HCT116 (cell line): Measurements from ENCODE around the gene MYH13. TPM values are rescaled to one million over a fixed set of nuclear protein-coding genes. Genes with fewer than 3 reads are reported as not detected.

Source experiments
- ATAC-seq: fragments of 200-7000 bp; cut with Tn5 transposase; 2 replicates; pipeline ENCODE4 v1.9.1; 2020; ENCODE audit warnings: mild to moderate bottlenecking, moderate library complexity
- BruUV-seq: library from RNA; stranded (reverse); fragments of 400-500 nt; replicated peaks from 2 replicates; lab custom pipeline; 2021; lab: Mats Ljungman, UMichigan
- CTCF ChIA-PET: fragments of 300-600 bp; sonication (Branson Sonifier 250); formaldehyde crosslinking; loops from one replicate; lab custom pipeline; 2021; ENCODE audit warnings: antibody characterized with exemption; lab: Charles Lee
- POLR2A ChIA-PET: fragments of 300-600, 350-600 bp; sonication (Branson Sonifier 250); formaldehyde crosslinking; loops from one replicate; lab custom pipeline; 2021; ENCODE audit warnings: antibody characterized with exemption; lab: Charles Lee
- RAD21 ChIA-PET, 2 experiments: fragments of 300-600 bp; sonication (Branson Sonifier 250); formaldehyde crosslinking; loops; one replicate each; lab custom pipeline; 2023; ENCODE audit warnings: low total read pairs in 2 of 2; ENCODE audit not compliant: uncharacterized antibody in 2 of 2, unreplicated experiment in 2 of 2, low non-redundant PET in 1 of 2; lab: Charles Lee
- DNase-seq: peaks from one replicate; pipeline ENCODE4 v3.0.0-alpha.2; 2010; ENCODE audit warnings: low read depth, low spot score
- H2AFZ ChIP-seq: fragments of 200-600 bp; shearing (Covaris generic), sonication (generic); 2 replicates; pipeline ENCODE4 v1.6.1; 2017; ENCODE audit warnings: low read depth, mixed run types, mixed read lengths, antibody characterized with exemption, low read length; ENCODE audit not compliant: poor library complexity, severe bottlenecking
- H3K27ac ChIP-seq: 2 replicates; pipeline ENCODE4 v1.5.1; 2012; ENCODE audit warnings: low read depth, low read length
- H3K27me3 ChIP-seq: fragments of 200-600 bp; sonication (generic); 2 replicates; pipeline ENCODE4 v1.6.1; 2016; ENCODE audit warnings: mixed run types, low read length, mixed read lengths; ENCODE audit not compliant: insufficient read depth
- H3K36me3 ChIP-seq, 2 experiments: fragments of 200-500 bp in 1 of 2; fragments of 200-600 bp in 1 of 2; sonication (Bioruptor generic) in 1 of 2; sonication (generic) in 1 of 2; 2 replicates each; pipeline versions ENCODE4 v1.5.1 to v1.6.1; 2014 to 2016; ENCODE audit warnings: low read length in 2 of 2, inconsistent platforms in 1 of 2, mixed read lengths in 1 of 2, mixed run types in 1 of 2; ENCODE audit not compliant: insufficient read depth in 2 of 2, control insufficient read depth in 1 of 2
- H3K4me1 ChIP-seq, 2 experiments: fragments of 200-600 bp in 1 of 2; sonication (generic) in 1 of 2; 2 replicates each; pipeline versions ENCODE4 v1.5.1 to v1.6.1; 2012 to 2017; ENCODE audit warnings: low read length in 2 of 2, inconsistent platforms in 1 of 2, mild to moderate bottlenecking in 1 of 2, mixed read lengths in 1 of 2, mixed run types in 1 of 2, moderate library complexity in 1 of 2; ENCODE audit not compliant: insufficient read depth in 2 of 2, control insufficient read depth in 1 of 2
- H3K4me2 ChIP-seq: fragments of 200-600 bp; sonication (generic); 2 replicates; pipeline ENCODE4 v1.6.1; 2017; ENCODE audit warnings: mixed run types, low read length, mixed read lengths
- H3K4me3 ChIP-seq, 2 experiments: fragments of 200-600 bp in 1 of 2; sonication (generic) in 1 of 2; replicated peaks in 1 of 2; 2 replicates each; pipeline ENCODE4 v1.5.1; 2011 to 2016; ENCODE audit warnings: low read length in 2 of 2, control low read depth in 1 of 2, low read depth in 1 of 2, mild to moderate bottlenecking in 1 of 2, mixed read lengths in 1 of 2, mixed run types in 1 of 2
- H3K79me2 ChIP-seq: fragments of 200-600 bp; sonication (generic); 2 replicates; pipeline ENCODE4 v1.6.1; 2017; ENCODE audit warnings: mild to moderate bottlenecking, mixed run types, low read length, moderate library complexity, mixed read lengths; ENCODE audit not compliant: insufficient read depth
- H3K9ac ChIP-seq: fragments of 200-600 bp; sonication (generic); 2 replicates; pipeline ENCODE4 v1.6.1; 2016; ENCODE audit warnings: low read length, mixed read lengths
- H3K9me2 ChIP-seq: fragments of 200-600 bp; sonication (generic), shearing (Covaris generic); 2 replicates; pipeline ENCODE4 v1.6.1; 2017; ENCODE audit warnings: mixed run types, mild to moderate bottlenecking, moderate library complexity; ENCODE audit not compliant: insufficient read depth
- H3K9me3 ChIP-seq, 2 experiments: fragments of 200-500 bp in 1 of 2; fragments of 200-600 bp in 1 of 2; sonication (Bioruptor generic) in 1 of 2; sonication (generic) in 1 of 2; 2 replicates each; pipeline ENCODE4 v1.6.1; 2014 to 2017; ENCODE audit warnings: low read length in 2 of 2, mixed read lengths in 2 of 2, inconsistent platforms in 1 of 2, low read depth in 1 of 2, mild to moderate bottlenecking in 1 of 2, mixed run types in 1 of 2, moderate library complexity in 1 of 2; ENCODE audit not compliant: control insufficient read depth in 1 of 2, insufficient read depth in 1 of 2
- H4K20me1 ChIP-seq: fragments of 200-600 bp; sonication (generic), shearing (Covaris generic); 2 replicates; pipeline ENCODE4 v1.6.1; 2017; ENCODE audit warnings: mixed run types, mild to moderate bottlenecking, moderate library complexity; ENCODE audit not compliant: insufficient read depth
- CEBPB ChIP-seq: IDR thresholded peaks from 2 replicates; pipeline ENCODE4 v1.6.1; 2012; ENCODE audit warnings: low read depth
- EZH2 ChIP-seq: fragments of 200-600 bp; sonication (generic); IDR thresholded peaks from 2 replicates; pipeline ENCODE4 v1.6.1; 2017; ENCODE audit warnings: antibody characterized with exemption, mixed run types
- MAX ChIP-seq: IDR thresholded peaks from 2 replicates; pipeline ENCODE4 v1.6.1; 2012
- POLR2A ChIP-seq: IDR thresholded peaks from 2 replicates; pipeline ENCODE4 v1.7.0; 2011; ENCODE audit warnings: borderline replicate concordance; ENCODE audit not compliant: insufficient read depth, insufficient read length; ENCODE audit errors: extremely low read depth
- POLR2AphosphoS5 ChIP-seq: IDR thresholded peaks from 2 replicates; pipeline ENCODE4 v1.6.1; 2011; ENCODE audit warnings: mild to moderate bottlenecking, low read depth, low read length, moderate library complexity
- RAD21 ChIP-seq: IDR thresholded peaks from 2 replicates; pipeline ENCODE4 v1.6.1; 2012; ENCODE audit warnings: low read depth, mild to moderate bottlenecking
- SRF ChIP-seq: IDR thresholded peaks from 2 replicates; pipeline ENCODE4 v1.6.1; 2012; ENCODE audit warnings: low read depth
- TCF7L2 ChIP-seq: IDR thresholded peaks from 2 replicates; pipeline ENCODE4 v1.7.0; 2011; ENCODE audit warnings: borderline replicate concordance, inconsistent platforms; ENCODE audit not compliant: insufficient read depth, insufficient read length; ENCODE audit errors: extremely low read depth
- YY1 ChIP-seq: IDR thresholded peaks from 2 replicates; pipeline ENCODE4 v1.6.1; 2011; ENCODE audit warnings: low read length, low read depth, moderate library complexity, mild to moderate bottlenecking; ENCODE audit not compliant: insufficient replicate concordance; ENCODE audit errors: extremely low read depth
- ZFX ChIP-seq: fragments of 450-650 bp; IDR thresholded peaks from 2 replicates; pipeline ENCODE4 v1.6.1; 2017
- ZNF274 ChIP-seq: fragments of 200-500 bp; sonication (Bioruptor generic); IDR thresholded peaks from 2 replicates; pipeline ENCODE4 v1.6.1; 2014; ENCODE audit warnings: mild to moderate bottlenecking, low read depth, low read length, inconsistent platforms
- intact Hi-C: fragments of 100-400 bp; cut with micrococcal nuclease; formaldehyde crosslinking; loops from 2 replicates; pipeline ENCODE4 v1.10.0; 2022
- total RNA-seq: library from RNA; stranded (reverse); gene quantifications from one replicate; pipeline ENCODE4 v1.2.1, GENCODE V29; 2021; ENCODE audit not compliant: unreplicated experiment
- TF ChIP-seq, protein P1 (sequence below): IDR thresholded peaks from 2 replicates; pipeline ENCODE4 v1.6.1; 2011; ENCODE audit warnings: mild to moderate bottlenecking, low read length, moderate library complexity; ENCODE audit not compliant: insufficient replicate concordance; ENCODE audit errors: extremely low read depth
- TF ChIP-seq, protein P2 (sequence below), 3 experiments: fragments of 200-600 bp in 1 of 3; sonication (generic) in 1 of 3; IDR thresholded peaks in 2 of 3; conservative IDR thresholded peaks in 1 of 3; 2 replicates each; pipeline ENCODE4 v1.5.1; 2012 to 2017; ENCODE audit warnings: low read depth in 2 of 3, low read length in 2 of 3, antibody characterized with exemption in 1 of 3, borderline replicate concordance in 1 of 3, control low read depth in 1 of 3, mild to moderate bottlenecking in 1 of 3, mixed read lengths in 1 of 3, mixed run types in 1 of 3, moderate library complexity in 1 of 3; ENCODE audit not compliant: insufficient read depth in 1 of 3

Gene MYH13
- total RNA-seq, 1 experiment from 2014 or later = not detected

DNA sequence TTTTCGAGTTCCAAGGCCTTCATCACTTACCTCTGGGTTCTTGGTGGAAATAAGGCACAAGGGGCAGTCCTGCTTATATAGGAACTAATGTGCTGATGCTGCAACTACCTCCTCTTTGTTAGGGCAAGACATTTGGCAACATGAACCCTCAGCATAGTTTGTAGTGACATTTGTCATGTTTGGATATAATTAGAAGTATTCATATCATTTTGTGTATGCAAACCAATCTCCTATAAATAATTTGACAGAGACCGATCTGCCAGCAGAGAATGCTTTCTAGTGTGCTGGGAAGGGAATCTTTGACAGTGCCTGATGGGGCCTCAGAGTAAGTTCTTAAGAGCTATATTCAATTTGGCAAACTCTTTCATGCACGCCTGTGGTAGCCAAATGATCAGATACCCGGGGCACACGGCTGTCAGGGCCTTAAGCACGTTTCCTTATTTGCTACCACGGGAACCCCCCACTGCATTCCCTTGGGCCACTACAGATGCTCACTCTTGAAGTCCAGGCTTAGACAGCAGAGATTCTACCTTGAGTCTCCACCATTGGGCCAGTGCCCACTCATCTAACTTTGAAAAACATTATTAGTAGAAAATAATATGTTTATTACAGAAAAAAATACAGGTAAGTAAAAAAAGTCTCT lies 49.2 kb upstream of the MYH13 start, which contains the start of gene MYH8 (continued):
- TF ChIP-seq MAX = no peak
- TF ChIP-seq, protein P1, sequence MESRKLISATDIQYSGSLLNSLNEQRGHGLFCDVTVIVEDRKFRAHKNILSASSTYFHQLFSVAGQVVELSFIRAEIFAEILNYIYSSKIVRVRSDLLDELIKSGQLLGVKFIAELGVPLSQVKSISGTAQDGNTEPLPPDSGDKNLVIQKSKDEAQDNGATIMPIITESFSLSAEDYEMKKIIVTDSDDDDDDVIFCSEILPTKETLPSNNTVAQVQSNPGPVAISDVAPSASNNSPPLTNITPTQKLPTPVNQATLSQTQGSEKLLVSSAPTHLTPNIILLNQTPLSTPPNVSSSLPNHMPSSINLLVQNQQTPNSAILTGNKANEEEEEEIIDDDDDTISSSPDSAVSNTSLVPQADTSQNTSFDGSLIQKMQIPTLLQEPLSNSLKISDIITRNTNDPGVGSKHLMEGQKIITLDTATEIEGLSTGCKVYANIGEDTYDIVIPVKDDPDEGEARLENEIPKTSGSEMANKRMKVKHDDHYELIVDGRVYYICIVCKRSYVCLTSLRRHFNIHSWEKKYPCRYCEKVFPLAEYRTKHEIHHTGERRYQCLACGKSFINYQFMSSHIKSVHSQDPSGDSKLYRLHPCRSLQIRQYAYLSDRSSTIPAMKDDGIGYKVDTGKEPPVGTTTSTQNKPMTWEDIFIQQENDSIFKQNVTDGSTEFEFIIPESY = no peak
- TF ChIP-seq TCF7L2 = no peak
- TF ChIP-seq EZH2 = no peak
- no peak for TF ChIP-seq RAD21
- no peak for TF ChIP-seq ZNF274
- TF ChIP-seq, protein P2, sequence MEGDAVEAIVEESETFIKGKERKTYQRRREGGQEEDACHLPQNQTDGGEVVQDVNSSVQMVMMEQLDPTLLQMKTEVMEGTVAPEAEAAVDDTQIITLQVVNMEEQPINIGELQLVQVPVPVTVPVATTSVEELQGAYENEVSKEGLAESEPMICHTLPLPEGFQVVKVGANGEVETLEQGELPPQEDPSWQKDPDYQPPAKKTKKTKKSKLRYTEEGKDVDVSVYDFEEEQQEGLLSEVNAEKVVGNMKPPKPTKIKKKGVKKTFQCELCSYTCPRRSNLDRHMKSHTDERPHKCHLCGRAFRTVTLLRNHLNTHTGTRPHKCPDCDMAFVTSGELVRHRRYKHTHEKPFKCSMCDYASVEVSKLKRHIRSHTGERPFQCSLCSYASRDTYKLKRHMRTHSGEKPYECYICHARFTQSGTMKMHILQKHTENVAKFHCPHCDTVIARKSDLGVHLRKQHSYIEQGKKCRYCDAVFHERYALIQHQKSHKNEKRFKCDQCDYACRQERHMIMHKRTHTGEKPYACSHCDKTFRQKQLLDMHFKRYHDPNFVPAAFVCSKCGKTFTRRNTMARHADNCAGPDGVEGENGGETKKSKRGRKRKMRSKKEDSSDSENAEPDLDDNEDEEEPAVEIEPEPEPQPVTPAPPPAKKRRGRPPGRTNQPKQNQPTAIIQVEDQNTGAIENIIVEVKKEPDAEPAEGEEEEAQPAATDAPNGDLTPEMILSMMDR (IDR thresholded peaks at IDR 0.05 in 2 of 3, conservative IDR thresholded peaks at IDR 0.05 in 1 of 3; ENCODE audit: borderline replicate concordance in 1 of 3, insufficient read depth in 1 of 3, low read depth in 2 of 3, low read length in 2 of 3) = no peak
- TF ChIP-seq SRF = no peak

GRCh38 chr17:10421211-10421610 lies 48.4 kb upstream of the MYH13 start:
- DNase-seq (no peak), ATAC-seq (no peak)
- Histone ChIP-seq H3K9me3 (no peaks in the 10 kb centered on the region), H4K20me1 (no peaks in the 10 kb centered on the region), H3K4me2 (no peak overlapping the region), H3K36me3 (no peaks in the 10 kb centered on the region), H2AFZ (no peak overlapping the region), H3K9ac (no peak overlapping the region), H3K27me3 (no peaks in the 10 kb centered on the region; the same call in 1 of the 2 replicates), H3K4me1 (no peaks in the 10 kb centered on the region), H3K4me3 (no peak overlapping the region), H3K79me2 (no peaks in the 10 kb centered on the region), H3K9me2 (no peaks in the 10 kb centered on the region), H3K27ac (no peak overlapping the region)
- BruUV-seq = no TSS peak
- POLR2A ChIA-PET = no interaction called here
- CTCF ChIA-PET = no interaction called here
- intact Hi-C loops = no loop called here
- RAD21 ChIA-PET = no interaction called here
- TF ChIP-seq MAX (no peak), YY1 (no peak), ZFX (no peak), SRF (no peak), CEBPB (no peak), RAD21 (no peak), POLR2A (no peak), POLR2AphosphoS5 (no peak), TCF7L2 (no peak)
- TF ChIP-seq, protein P1 = no peak
- TF ChIP-seq, protein P2 (IDR thresholded peaks at IDR 0.05 in 2 of 3, conservative IDR thresholded peaks at IDR 0.05 in 1 of 3; ENCODE audit: borderline replicate concordance in 1 of 3, insufficient read depth in 1 of 3, low read depth in 2 of 3, low read length in 2 of 3) = no peak
